Adrenal gland (tissue), 12 donors: ENCODE results near the gene CADM1. TPM values are rescaled to one million over a fixed set of nuclear protein-coding genes. Genes with fewer than 3 reads are reported as not detected.

Experiments used
- DNase-seq, 7 donors: peaks; one replicate each; pipeline ENCODE4 v3.0.0-alpha.2; 2019 to 2020
- H3K27ac ChIP-seq, 5 donors: fragments of 200-600 bp; sonication (generic) in 4 of 5; 1 replicate in 3 of 5; 2 replicates in 2 of 5; pipeline versions ENCODE4 v1.5.1 to v1.8.0; 2016 to 2020; ENCODE audit warnings: mild to moderate bottlenecking in 1 of 5
- H3K27me3 ChIP-seq: fragments of 200-600 bp; 2 replicates; pipeline ENCODE4 v1.8.0; 2021
- H3K36me3 ChIP-seq, 2 donors: fragments of 200-600 bp; replicated peaks in 1 of 2; 1 replicate in 1 of 2; 2 replicates in 1 of 2; pipeline versions ENCODE4 v1.5.1 to v1.8.0; 2018 to 2022
- H3K4me1 ChIP-seq, 2 donors: fragments of 200-600 bp; replicated peaks in 1 of 2; 1 replicate in 1 of 2; 2 replicates in 1 of 2; pipeline versions ENCODE4 v1.5.1 to v1.8.0; 2018 to 2021
- H3K4me3 ChIP-seq, 4 donors: fragments of 200-600 bp; sonication (generic) in 3 of 4; one replicate each; pipeline ENCODE4 v1.5.1; 2016 to 2018
- H3K9me3 ChIP-seq, 3 donors: fragments of 200-600 bp; sonication (generic) in 1 of 3; replicated peaks in 1 of 3; 1 replicate in 2 of 3; 2 replicates in 1 of 3; pipeline versions ENCODE4 v1.5.1 to v1.8.0; 2016 to 2021
- CTCF ChIP-seq, 6 experiments: fragments of 450-650 bp in 4 of 6; fragments of 200-600 bp in 2 of 6; sonication (generic) in 1 of 6; IDR thresholded peaks; 1 replicate in 5 of 6; 2 replicates in 1 of 6; pipeline versions ENCODE4 v1.5.1 to v1.8.0; 2016 to 2021; ENCODE audit warnings: antibody characterized with exemption in 6 of 6, mild to moderate bottlenecking in 2 of 6, moderate library complexity in 1 of 6
- POLR2A ChIP-seq, 2 donors: fragments of 450-650 bp; IDR thresholded peaks; one replicate each; pipeline ENCODE4 v1.6.1; 2017; ENCODE audit warnings: antibody characterized with exemption in 2 of 2, mild to moderate bottlenecking in 2 of 2, moderate library complexity in 1 of 2
- WGBS, 4 donors: extraction: QIAGEN DNeasy Blood & Tissue Kit in 2 of 4; methylation state at CpG; one replicate each; pipeline versions ENCODE4 v1.1.5 to v1.1.7; 2013 to 2017; 5-methylcytosine and 5-hydroxymethylcytosine counted together
- intact Hi-C, 2 donors: fragments of 100-400 bp; cut with DNase I; formaldehyde crosslinking; loops; one replicate each; pipeline versions ENCODE4 v1.14.1 to v1.15.0; 2022 to 2023
- polyA plus RNA-seq, 3 donors: library from polyadenylated mRNA; stranded (reverse); fragments of 200-250 nt in 2 of 3; fragments of 350-450 nt in 1 of 3; fragmentation: Illumina TruSeq in 1 of 3; extraction: RNeasy Lipid Tissue Mini Kit (QIAGEN cat#74804) in 1 of 3; gene quantifications; one replicate each; pipeline ENCODE4 v1.2.3, GENCODE V29; 2013 to 2014
- total RNA-seq, 9 donors: library from RNA; depleted of rRNA in 4 of 9; stranded (reverse); fragments of >200 nt in 4 of 9; fragments of 120-200 nt in 1 of 9; fragmentation: NEBNext Ultra II Directional in 1 of 9; extraction: Animal tissue kit (Norgen Biotek cat#: 25700) in 1 of 9; gene quantifications; one replicate each; pipeline versions ENCODE4 v1.1.0 to v1.2.4, GENCODE V29; 2013 to 2023
- donor health status: healthy with polysubstance abuse.
- donor health status: Bipolar disorder and iron deficiency.
- donor health status: DM: yes; HTN: yes; CAD: no.
- donor health status: DM: no; HTN: no; CAD: no.
- donor health status: DM: no; HTN: no; CAD: no.
- donor health status: DM: yes; HTN: yes; CAD: no.

CADM1 gene
- total and polyA plus RNA-seq, 12 donors, result 21.6 to 256 (median 39.8) TPM

- Histone ChIP-seq H3K4me3 (no peak overlapping the region), H3K9me3 (no peaks in the 10 kb centered on the region), H3K27ac (no peak overlapping the region), H3K36me3 (no peaks in the 10 kb centered on the region), H3K4me1 (no peaks in the 10 kb centered on the region), H3K27me3 (no peaks in the 10 kb centered on the region)
- 77 to 84% (median 83%) methylated on average over 6 to 9 of the region's 9 CpGs for WGBS, 4 donors
- intact Hi-C loops, result no loop called here
- DNase-seq, result no peak
- TF ChIP-seq POLR2A (IDR thresholded peaks at IDR 0.05) (no peak), CTCF (IDR thresholded peaks at IDR 0.05) (no peak)
These were observed 345.0 kb downstream of the CADM1 start for GRCh38 chr11:115159207-115159606.

- Histone ChIP-seq H3K27me3 (no peaks in the 10 kb centered on the region), H3K36me3 (no peaks in the 10 kb centered on the region)
- DNase-seq, result no peak
These were observed 346.2 kb downstream of the CADM1 start for GRCh38 chr11:115158053-115158452.

GRCh38 chr11:115157247-115157646 lies 347.0 kb downstream of the CADM1 start:
- intact Hi-C loops, result no loop called here
- 78 to 87% (median 82%) methylated on average over 3 of the region's 3 CpGs for WGBS, 4 donors
- no peaks in the 10 kb centered on the region for H3K4me1 ChIP-seq
- H3K27me3 ChIP-seq, result no peaks in the 10 kb centered on the region
- no peak for TF ChIP-seq POLR2A (IDR thresholded peaks at IDR 0.05)
- no peak for TF ChIP-seq CTCF (IDR thresholded peaks at IDR 0.05)
- H3K9me3 ChIP-seq, result no peaks in the 10 kb centered on the region
- no peak overlapping the region for H3K4me3 ChIP-seq
- H3K36me3 ChIP-seq, result no peaks in the 10 kb centered on the region
- DNase-seq, result no peak
- no peak overlapping the region for H3K27ac ChIP-seq

More at GRCh38 chr11:115158053-115158452, 346.2 kb downstream of the CADM1 start:
- intact Hi-C loops, result no loop called here
- TF ChIP-seq CTCF (IDR thresholded peaks at IDR 0.05) (no peak), POLR2A (IDR thresholded peaks at IDR 0.05) (no peak)
- Histone ChIP-seq H3K27ac (no peak overlapping the region), H3K4me1 (no peaks in the 10 kb centered on the region), H3K4me3 (no peak overlapping the region), H3K9me3 (no peaks in the 10 kb centered on the region)
- WGBS, 4 donors, result 82 to 89% (median 87%) methylated on average over 3 to 6 of the region's 6 CpGs

- Histone ChIP-seq H3K4me1 (no peaks in the 10 kb centered on the region), H3K4me3 (no peak overlapping the region), H3K36me3 (no peaks in the 10 kb centered on the region), H3K9me3 (no peaks in the 10 kb centered on the region), H3K27ac (no peak overlapping the region), H3K27me3 (no peaks in the 10 kb centered on the region)
- no peak for DNase-seq
- intact Hi-C loops, result no loop called here
- 31 to 61% (median 44%) methylated on average over 1 of the region's 1 CpG for WGBS, 4 donors
- no peak for TF ChIP-seq POLR2A (IDR thresholded peaks at IDR 0.05)
- TF ChIP-seq CTCF (IDR thresholded peaks at IDR 0.05), result no peak
These were observed 348.2 kb downstream of the CADM1 start for GRCh38 chr11:115155978-115156377.
